BJ (cell line): ENCODE data around the gene DLL4. TPM values are rescaled to one million over a fixed set of nuclear protein-coding genes. Genes with fewer than 3 reads are reported as not detected.
"Not testable (repeated sequence)": the region's sequence is repeated elsewhere in the genome, so short reads cannot be mapped to it uniquely, and the experiment has no call there.

Source experiments
- CTCF ChIA-PET: fragments of 350-600 bp; formaldehyde crosslinking; extraction: SDS; loops from one replicate; lab custom pipeline; 2021; ENCODE audit warnings: antibody characterized with exemption, inconsistent platforms; lab: Yijun Ruan, JAX
- POLR2A ChIA-PET: fragments of 300-600 bp; sonication (Branson Sonifier 250); formaldehyde crosslinking; extraction: SDS; loops from one replicate; lab custom pipeline; 2021; ENCODE audit warnings: antibody characterized with exemption; lab: Charles Lee
- DNase-seq: peaks from one replicate; pipeline ENCODE4 v3.0.0-alpha.2; 2011; ENCODE audit warnings: low read depth
- H3K27me3 ChIP-seq: 2 replicates; pipeline ENCODE4 v1.6.0; 2011; ENCODE audit warnings: low read length; ENCODE audit not compliant: control insufficient read depth, insufficient read depth
- H3K36me3 ChIP-seq: 2 replicates; pipeline ENCODE4 v1.5.1; 2011; ENCODE audit warnings: low read length; ENCODE audit not compliant: control insufficient read depth, insufficient read depth
- H3K4me3 ChIP-seq: 2 replicates; pipeline ENCODE4 v1.5.1; 2011; ENCODE audit warnings: low read depth, mild to moderate bottlenecking, control low read depth, low read length
- CTCF ChIP-seq: IDR thresholded peaks from 2 replicates; pipeline ENCODE4 v1.5.1; 2011; ENCODE audit warnings: low read depth, mild to moderate bottlenecking, control low read depth, inconsistent platforms, low read length, moderate library complexity; ENCODE audit not compliant: insufficient read depth
- polyA plus RNA-seq: library from polyadenylated mRNA; depleted of rRNA; stranded (reverse); fragments of >200 nt; gene quantifications from 2 replicates; pipeline ENCODE4 v1.2.3, GENCODE V29; 2011

DLL4 gene
- polyA plus RNA-seq, 1 experiment: 0.47 TPM

GRCh38 chr15:40953713-40954074 is 24.6 kb downstream of the DLL4 start:
- POLR2A ChIA-PET: interaction anchor here (0.6 to 1.5 kb wide), 7 partner anchors 12 to 693 kb away, joined by 3 to 8 read pairs (median 3); no protein-coding TSS in a partner anchor

GRCh38 chr15:40954158-40954848 is 25.2 kb downstream of the DLL4 start:
- not testable (repeated sequence) for H3K27me3 ChIP-seq, DNase-seq
- POLR2A ChIA-PET: interaction anchor here (0.6 to 1.4 kb wide), 3 partner anchors 45 to 309 kb away, joined by 3 read pairs; no protein-coding TSS in a partner anchor
- H3K36me3 ChIP-seq: peaks cover 19% of the 10 kb centered on the region
- peak overlapping the region; percentile 92 for H3K4me3 ChIP-seq
- CTCF ChIA-PET: interaction anchor here (1.1 to 7.8 kb wide), 4 partner anchors 13 to 68 kb away, joined by 4 to 77 read pairs (median 6); no protein-coding TSS in a partner anchor

More at GRCh38 chr15:40953713-40954074, 24.6 kb downstream of the DLL4 start:
- no peaks in the 10 kb centered on the region for H3K27me3 ChIP-seq
- CTCF ChIA-PET: interaction anchor here (0.7 to 7.8 kb wide), 7 partner anchors 12 to 59 kb away, joined by 3 to 77 read pairs (median 4); no protein-coding TSS in a partner anchor
- peak overlapping the region; percentile 92 for H3K4me3 ChIP-seq
- DNase-seq: no peak
- no peak for TF ChIP-seq CTCF
- peaks cover 19% of the 10 kb centered on the region for H3K36me3 ChIP-seq

- ChIA-PET POLR2A (interaction anchor here (0.6 to 1.4 kb wide), 2 partner anchors 27 to 50 kb away, joined by 3 read pairs; no protein-coding TSS in a partner anchor), CTCF (interaction anchor here (1.2 to 7.8 kb wide), 4 partner anchors 14 to 67 kb away, joined by 4 to 77 read pairs (median 4); no protein-coding TSS in a partner anchor)
- no peak for TF ChIP-seq CTCF
- no peak for DNase-seq
- H3K27me3 ChIP-seq: no peaks in the 10 kb centered on the region
- H3K4me3 ChIP-seq: peak overlapping the region; percentile 92
- H3K36me3 ChIP-seq: peaks cover 19% of the 10 kb centered on the region
These were observed 26.2 kb downstream of the DLL4 start for GRCh38 chr15:40955141-40955903.

GRCh38 chr15:40955930-40956540 is 26.9 kb downstream of the DLL4 start:
- Histone ChIP-seq H3K36me3 (peaks cover 19% of the 10 kb centered on the region), H3K4me3 (peak overlapping the region; percentile 92; the same call in 1 of the 2 replicates), H3K27me3 (no peaks in the 10 kb centered on the region)
- no peak for TF ChIP-seq CTCF
- no peak for DNase-seq
- ChIA-PET POLR2A (interaction anchor here (0.6 kb wide), 1 partner anchor 27 kb away, joined by 3 read pairs; no protein-coding TSS in a partner anchor), CTCF (interaction anchor here (0.6 to 7.8 kb wide), 7 partner anchors 14 to 1107 kb away, joined by 3 to 77 read pairs (median 4); no protein-coding TSS in a partner anchor)

- TF ChIP-seq CTCF: no peak
- ChIA-PET CTCF (interaction anchor here (0.6 to 1.5 kb wide), 5 partner anchors 14 to 1107 kb away, joined by 3 to 7 read pairs (median 4); no protein-coding TSS in a partner anchor), POLR2A (no interaction called here)
- Histone ChIP-seq H3K36me3 (peaks cover 19% of the 10 kb centered on the region), H3K4me3 (no peak overlapping the region), H3K27me3 (no peaks in the 10 kb centered on the region)
- DNase-seq: no peak
These were observed 27.4 kb downstream of the DLL4 start for GRCh38 chr15:40956541-40956982.
